Forelimb muscle (tissue), 1 donor: ENCODE results near the gene HDAC4. TPM values are rescaled to one million over a fixed set of nuclear protein-coding genes. Genes with fewer than 3 reads are reported as not detected.
"Not testable (repeated sequence)": the region's sequence is repeated elsewhere in the genome, so short reads cannot be mapped to it uniquely, and the experiment has no call there.

Source experiments
- DNase-seq: peaks from one replicate; pipeline ENCODE4 v3.0.0-alpha.2; 2013; ENCODE audit warnings: low read depth
- polyA plus RNA-seq: library from polyadenylated mRNA; unstranded; fragments of 120-200 nt; gene quantifications from one replicate; pipeline ENCODE4 v1.2.1, GENCODE V29; 2013; ENCODE audit not compliant: insufficient read length

Gene HDAC4
- 12.6 TPM for polyA plus RNA-seq

- DNase-seq = no peak
Observed at GRCh38 chr2:239400596-239401066, at the start of gene HDAC4. Gene HDAC4 (minus strand): TSS chr2:239401020. CDS start chr2:239352699, 48,321 bp downstream.

GRCh38 chr2:239449468-239449867 lies 48.6 kb upstream of the HDAC4 start:
- not testable (repeated sequence) for DNase-seq

- DNase-seq = peak; percentile 60
Observed at GRCh38 chr2:239445771-239446524, 45.1 kb upstream of the HDAC4 start.

- DNase-seq = no peak
Observed at GRCh38 chr2:239444626-239445577, 44.1 kb upstream of the HDAC4 start.

- no peak for DNase-seq
Observed at GRCh38 chr2:239443666-239444567, 43.1 kb upstream of the HDAC4 start.

- DNase-seq = no peak
Observed at GRCh38 chr2:239443102-239443620, 42.3 kb upstream of the HDAC4 start.

- DNase-seq = no peak
Observed at GRCh38 chr2:239442192-239442591, 41.4 kb upstream of the HDAC4 start.

GRCh38 chr2:239441261-239442078 lies 40.6 kb upstream of the HDAC4 start:
- DNase-seq = no peak

- no peak for DNase-seq
Observed at GRCh38 chr2:239440511-239440959, 39.7 kb upstream of the HDAC4 start.

- no peak for DNase-seq
Observed at GRCh38 chr2:239439754-239440315, 39.0 kb upstream of the HDAC4 start.

- DNase-seq = no peak
Observed at GRCh38 chr2:239438995-239439753, 38.4 kb upstream of the HDAC4 start.

GRCh38 chr2:239438368-239438767 lies 37.5 kb upstream of the HDAC4 start:
- DNase-seq = no peak

- no peak for DNase-seq
Observed at GRCh38 chr2:239436669-239437335, 36.0 kb upstream of the HDAC4 start.

- no peak for DNase-seq
Observed at GRCh38 chr2:239436076-239436475, 35.3 kb upstream of the HDAC4 start.

- no peak for DNase-seq
Observed at GRCh38 chr2:239433777-239434403, 33.1 kb upstream of the HDAC4 start.

GRCh38 chr2:239432174-239432573 lies 31.4 kb upstream of the HDAC4 start:
- no peak for DNase-seq

- DNase-seq = no peak
Observed at GRCh38 chr2:239431536-239431935, 30.7 kb upstream of the HDAC4 start.
